PC-9 (cell line): Measurements from ENCODE around the gene IFT57.

Experiments used
- CTCF ChIP-seq: fragments of 200-600 bp; sonication (generic); conservative IDR thresholded peaks from 2 replicates; pipeline ENCODE4 v1.6.1; 2017; ENCODE audit warnings: mixed run types, antibody characterized with exemption, mild to moderate bottlenecking, moderate library complexity
- EZH2 ChIP-seq: fragments of 200-600 bp; sonication (generic); IDR thresholded peaks from 2 replicates; pipeline ENCODE4 v1.8.0; 2017; ENCODE audit warnings: antibody characterized with exemption, low read depth

- TF ChIP-seq CTCF (no peak), EZH2 (no peak)
Measured at GRCh38 chr3:108164391-108164790, 57.8 kb downstream of the IFT57 start.
